ENCODE results near the gene GRWD1.

Gene GRWD1

DNA sequence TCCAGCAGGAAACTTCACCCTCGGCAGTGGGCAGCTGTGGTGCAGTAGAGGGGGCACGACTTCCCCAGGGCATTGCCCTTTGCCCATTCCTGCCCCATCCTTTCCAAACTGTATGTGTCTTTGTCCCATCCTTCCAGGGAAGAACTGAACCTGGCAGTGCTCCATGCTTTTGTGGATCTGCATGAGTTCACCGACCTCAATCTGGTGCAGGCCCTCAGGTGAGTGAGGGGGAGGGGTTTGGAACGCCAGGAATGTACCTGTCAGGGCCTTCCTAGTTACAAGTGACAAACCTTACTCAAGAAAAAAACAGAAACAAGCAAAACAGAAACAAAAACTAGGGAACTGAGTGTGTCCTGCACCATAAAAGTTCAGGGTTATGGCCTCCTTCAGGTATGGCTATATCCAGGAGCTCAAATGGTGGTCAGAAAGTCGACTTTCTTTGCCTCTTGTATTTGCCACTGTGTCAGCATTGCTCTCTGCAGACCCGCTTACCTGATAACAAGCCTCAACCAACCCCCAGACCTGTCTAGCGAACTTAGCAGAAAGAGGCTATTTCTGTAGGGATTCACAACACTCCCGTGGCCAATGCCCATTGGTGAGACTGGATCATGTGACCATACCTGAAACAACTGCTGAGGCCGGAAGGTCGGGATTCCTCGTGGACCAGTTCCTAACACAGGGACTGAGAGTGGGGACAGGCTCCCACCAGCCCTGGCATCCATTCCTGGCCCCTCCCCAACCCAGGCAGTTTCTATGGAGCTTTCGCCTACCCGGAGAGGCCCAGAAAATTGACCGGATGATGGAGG lies 27.6 kb downstream of the GRWD1 start:
- H3K4me3 ChIP-seq (ENCODE audit: low read length), result no peak overlapping the region
- no peak for DNase-seq (ENCODE audit: low read depth)
- TF ChIP-seq, protein P1, sequence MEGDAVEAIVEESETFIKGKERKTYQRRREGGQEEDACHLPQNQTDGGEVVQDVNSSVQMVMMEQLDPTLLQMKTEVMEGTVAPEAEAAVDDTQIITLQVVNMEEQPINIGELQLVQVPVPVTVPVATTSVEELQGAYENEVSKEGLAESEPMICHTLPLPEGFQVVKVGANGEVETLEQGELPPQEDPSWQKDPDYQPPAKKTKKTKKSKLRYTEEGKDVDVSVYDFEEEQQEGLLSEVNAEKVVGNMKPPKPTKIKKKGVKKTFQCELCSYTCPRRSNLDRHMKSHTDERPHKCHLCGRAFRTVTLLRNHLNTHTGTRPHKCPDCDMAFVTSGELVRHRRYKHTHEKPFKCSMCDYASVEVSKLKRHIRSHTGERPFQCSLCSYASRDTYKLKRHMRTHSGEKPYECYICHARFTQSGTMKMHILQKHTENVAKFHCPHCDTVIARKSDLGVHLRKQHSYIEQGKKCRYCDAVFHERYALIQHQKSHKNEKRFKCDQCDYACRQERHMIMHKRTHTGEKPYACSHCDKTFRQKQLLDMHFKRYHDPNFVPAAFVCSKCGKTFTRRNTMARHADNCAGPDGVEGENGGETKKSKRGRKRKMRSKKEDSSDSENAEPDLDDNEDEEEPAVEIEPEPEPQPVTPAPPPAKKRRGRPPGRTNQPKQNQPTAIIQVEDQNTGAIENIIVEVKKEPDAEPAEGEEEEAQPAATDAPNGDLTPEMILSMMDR (conservative IDR thresholded peaks at IDR 0.05; ENCODE audit: low read length), result no peak

DNA sequence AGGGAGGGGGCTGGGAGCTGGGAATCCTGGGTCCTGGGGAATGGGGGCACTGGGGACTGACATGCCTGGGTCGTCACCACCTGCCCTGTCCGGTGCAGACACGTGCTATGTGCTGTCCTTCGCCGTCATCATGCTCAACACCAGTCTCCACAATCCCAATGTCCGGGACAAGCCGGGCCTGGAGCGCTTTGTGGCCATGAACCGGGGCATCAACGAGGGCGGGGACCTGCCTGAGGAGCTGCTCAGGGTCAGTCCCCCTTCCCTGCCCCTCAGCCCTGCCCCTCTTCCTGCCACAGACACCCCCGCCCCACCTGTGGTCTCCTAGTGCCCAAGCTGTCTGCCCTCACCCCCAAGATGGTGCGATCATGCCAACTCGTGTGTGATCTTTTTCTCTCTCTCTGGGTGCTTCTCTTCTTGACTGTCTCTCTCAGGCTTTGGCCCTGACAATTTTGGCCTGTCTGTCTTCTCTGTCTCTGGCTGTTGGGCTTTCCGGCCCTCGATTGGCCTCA lies 28.4 kb downstream of the GRWD1 start:
- no peak for DNase-seq (ENCODE audit: low read depth)
- TF ChIP-seq, protein P1 (conservative IDR thresholded peaks at IDR 0.05; ENCODE audit: low read length), result no peak
- no peak overlapping the region for H3K4me3 ChIP-seq (ENCODE audit: low read length)

DNA sequence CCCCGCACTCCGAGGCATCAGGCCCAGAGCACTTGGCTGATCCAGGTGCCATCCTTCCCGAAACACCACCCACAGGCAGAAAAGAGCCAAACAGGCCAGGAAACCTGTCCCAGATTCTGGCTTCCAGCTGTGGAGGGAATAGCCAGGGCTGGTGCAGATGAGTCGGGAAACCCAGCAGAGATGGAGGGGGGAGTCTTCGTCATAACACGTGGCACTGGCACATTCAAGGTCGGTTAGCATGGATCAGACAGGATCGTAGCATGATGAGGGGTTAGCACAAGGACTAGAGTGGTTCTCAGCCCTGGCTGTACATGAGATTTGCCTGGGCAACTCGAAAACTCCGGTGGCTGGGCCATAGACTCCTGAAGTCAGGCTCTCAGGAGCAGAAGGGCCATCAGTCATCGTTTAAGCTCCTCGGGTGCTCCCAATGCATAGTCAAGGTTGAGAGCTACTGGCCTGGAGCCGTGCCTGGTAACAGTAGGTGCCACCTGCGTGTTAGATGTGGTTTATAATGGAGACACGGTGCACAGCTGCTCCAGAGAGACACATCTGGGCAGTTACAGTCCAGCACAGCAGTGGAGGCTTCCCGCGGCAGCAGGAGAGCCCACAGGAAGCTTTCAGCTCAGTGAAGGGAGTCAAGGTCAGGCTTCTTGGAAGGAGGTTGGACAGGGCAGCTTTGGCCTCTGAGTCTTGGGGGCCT lies 29.7 kb downstream of the GRWD1 start:
- no peak overlapping the region for H3K4me3 ChIP-seq (ENCODE audit: low read length)
- TF ChIP-seq, protein P1 (conservative IDR thresholded peaks at IDR 0.05; ENCODE audit: low read length), result no peak

DNA sequence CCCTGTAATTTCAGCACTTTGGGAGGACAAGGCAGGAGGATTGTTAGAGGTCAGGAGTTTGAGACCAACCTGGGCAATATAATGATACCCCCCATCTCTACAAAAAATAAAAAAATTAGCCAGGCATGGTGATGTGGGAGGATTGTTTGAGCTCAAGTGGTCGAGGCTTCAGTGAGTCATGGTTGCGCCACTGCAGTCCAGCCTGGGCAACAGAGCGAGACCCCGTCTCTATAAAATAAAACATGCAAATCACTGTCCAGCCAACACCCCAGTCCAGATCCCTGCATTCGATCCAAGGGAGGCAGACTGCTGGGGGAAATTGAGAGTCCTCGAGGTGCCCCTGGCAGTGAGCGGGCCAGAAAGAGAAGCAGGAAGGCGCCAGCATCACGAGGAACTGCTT lies 30.4 kb downstream of the GRWD1 start:
- TF ChIP-seq, protein P1 (conservative IDR thresholded peaks at IDR 0.05; ENCODE audit: low read length), result no peak
- DNase-seq (ENCODE audit: low read depth), result no peak
- H3K4me3 ChIP-seq (ENCODE audit: low read length), result no peak overlapping the region

More for the DNA sequence above, 29.7 kb downstream of the GRWD1 start:
- DNase-seq (ENCODE audit: low read depth), result no peak

DNA sequence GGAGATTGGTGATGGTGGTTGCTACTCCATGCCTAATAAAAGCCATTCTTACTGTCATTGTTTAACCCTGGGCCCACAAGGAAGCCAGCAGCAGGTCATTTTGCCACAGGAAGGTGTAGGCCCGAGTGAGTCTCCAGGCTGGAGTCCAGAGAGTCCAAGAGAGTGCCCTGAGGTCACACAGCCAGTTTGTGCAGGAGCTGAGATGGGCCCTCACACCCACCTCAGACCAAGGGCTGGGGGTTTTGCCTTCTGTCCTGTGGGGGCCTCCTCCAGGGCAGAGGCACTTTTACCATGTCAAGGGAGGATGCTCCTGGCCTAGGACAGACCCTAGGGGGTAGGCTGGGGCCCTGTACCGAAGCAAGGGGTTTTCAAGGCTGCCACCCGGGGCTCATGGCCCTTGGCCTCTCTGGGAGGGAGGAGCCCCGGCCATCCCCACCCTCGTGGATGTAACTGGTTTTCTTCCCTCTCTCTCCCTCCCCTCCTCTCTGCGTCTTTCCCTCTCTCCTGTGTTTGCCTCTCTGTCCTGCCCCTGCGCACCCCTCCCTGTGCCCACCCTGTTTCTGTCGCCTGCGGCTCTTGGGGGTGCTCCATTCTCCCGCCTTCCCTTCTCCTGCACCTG lies 31.4 kb downstream of the GRWD1 start:
- H3K4me3 ChIP-seq (ENCODE audit: low read length), result no peak overlapping the region
- DNase-seq (ENCODE audit: low read depth), result no peak
- TF ChIP-seq, protein P1 (conservative IDR thresholded peaks at IDR 0.05; ENCODE audit: low read length), result no peak

DNA sequence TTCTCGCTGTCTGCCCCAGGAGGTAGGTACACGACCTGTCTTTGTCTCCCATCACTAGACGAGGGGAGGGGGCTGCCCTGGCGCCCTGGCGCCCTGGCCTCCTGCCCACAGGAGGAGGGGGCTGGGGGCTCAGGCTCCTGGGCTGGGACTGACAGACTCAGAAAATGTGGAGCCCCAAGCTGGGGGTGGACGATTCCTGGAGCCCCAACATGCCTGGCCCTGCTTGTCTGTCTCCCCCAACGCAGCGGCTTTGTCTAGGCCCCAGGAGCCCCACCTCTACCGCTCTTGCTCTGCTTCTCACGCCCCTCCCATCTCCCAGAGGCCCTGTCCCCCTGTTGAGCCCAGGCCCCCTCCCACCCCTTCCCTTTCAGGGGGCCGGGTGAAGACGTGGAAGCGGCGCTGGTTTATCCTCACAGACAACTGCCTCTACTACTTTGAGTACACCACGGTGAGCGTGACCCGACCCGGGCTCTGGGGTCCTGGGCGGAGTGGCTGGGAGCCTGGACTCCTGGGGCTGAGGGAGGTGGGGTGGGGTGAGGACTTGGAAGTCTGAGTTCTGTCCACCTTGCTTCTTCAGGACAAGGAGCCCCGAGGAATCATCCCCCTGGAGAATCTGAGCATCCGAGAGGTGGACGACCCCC lies 32.0 kb downstream of the GRWD1 start:
- TF ChIP-seq, protein P1 (conservative IDR thresholded peaks at IDR 0.05; ENCODE audit: low read length), result no peak
- no peak overlapping the region for H3K4me3 ChIP-seq (ENCODE audit: low read length)
- no peak for DNase-seq (ENCODE audit: low read depth)
